ENCODE data around the gene NWD2.

- TF ChIP-seq, protein P1, sequence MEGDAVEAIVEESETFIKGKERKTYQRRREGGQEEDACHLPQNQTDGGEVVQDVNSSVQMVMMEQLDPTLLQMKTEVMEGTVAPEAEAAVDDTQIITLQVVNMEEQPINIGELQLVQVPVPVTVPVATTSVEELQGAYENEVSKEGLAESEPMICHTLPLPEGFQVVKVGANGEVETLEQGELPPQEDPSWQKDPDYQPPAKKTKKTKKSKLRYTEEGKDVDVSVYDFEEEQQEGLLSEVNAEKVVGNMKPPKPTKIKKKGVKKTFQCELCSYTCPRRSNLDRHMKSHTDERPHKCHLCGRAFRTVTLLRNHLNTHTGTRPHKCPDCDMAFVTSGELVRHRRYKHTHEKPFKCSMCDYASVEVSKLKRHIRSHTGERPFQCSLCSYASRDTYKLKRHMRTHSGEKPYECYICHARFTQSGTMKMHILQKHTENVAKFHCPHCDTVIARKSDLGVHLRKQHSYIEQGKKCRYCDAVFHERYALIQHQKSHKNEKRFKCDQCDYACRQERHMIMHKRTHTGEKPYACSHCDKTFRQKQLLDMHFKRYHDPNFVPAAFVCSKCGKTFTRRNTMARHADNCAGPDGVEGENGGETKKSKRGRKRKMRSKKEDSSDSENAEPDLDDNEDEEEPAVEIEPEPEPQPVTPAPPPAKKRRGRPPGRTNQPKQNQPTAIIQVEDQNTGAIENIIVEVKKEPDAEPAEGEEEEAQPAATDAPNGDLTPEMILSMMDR (IDR thresholded peaks at IDR 0.05 in 8 of 11, conservative IDR thresholded peaks at IDR 0.05 in 3 of 11), result no peak
- TF ChIP-seq POLR2A (IDR thresholded peaks at IDR 0.05), result no peak
- TF ChIP-seq POLR2AphosphoS5 (IDR thresholded peaks at IDR 0.05), result no peak
Measured at GRCh38 chr4:37223732-37224131, 20.8 kb upstream of the NWD2 start.

Measured in spleen (tissue), 7 donors.